Stimulated activated CD4-positive, alpha-beta T cell treated with anti-CD3 and anti-CD28 coated beads, Interleukin-12 subunit alpha, Interleukin-12 subunit beta, amount 100 ng/mL, for 24 hours (primary cell): ENCODE data around the gene KCNQ2.

Experiments
- DNase-seq, 2 experiments: peaks; one replicate each; pipeline ENCODE4 v3.0.0-alpha.2; 2020; ENCODE audit warnings: low read depth in 2 of 2

The KCNQ2 gene

DNA sequence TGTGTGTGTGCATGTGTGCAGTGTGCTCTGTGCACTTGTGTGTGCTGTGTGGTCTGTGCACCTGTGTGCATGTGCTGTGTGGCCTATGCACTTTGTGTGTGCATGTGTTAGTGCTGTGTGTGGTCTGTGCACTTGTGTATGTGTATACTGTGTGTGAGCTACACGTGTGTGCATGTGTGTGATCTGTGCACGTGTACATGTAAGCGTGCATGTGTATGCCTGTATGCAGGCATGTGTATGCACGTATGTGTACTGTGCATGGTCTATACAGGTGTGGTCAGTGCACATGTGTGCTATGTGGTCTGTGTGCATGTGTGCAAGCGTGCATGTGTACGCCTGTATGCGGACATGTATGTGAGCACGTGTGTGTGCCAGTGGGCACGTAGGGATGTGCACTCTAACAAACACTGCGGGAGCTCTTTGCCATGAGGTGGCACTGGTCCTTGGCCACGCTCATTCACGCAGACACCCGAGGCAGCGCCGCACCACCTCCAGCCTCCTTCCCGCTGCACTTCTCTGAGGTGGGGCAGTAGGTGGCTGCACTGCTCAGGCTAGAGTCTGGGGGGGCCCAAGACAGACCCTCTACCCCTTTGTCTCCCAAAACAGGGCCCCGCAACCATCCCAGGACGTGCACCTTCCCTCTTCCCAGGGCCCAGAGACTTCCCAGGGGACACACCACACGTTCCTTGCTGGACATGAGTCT is 68.9 kb downstream of the KCNQ2 start:
- no peak for DNase-seq

DNA sequence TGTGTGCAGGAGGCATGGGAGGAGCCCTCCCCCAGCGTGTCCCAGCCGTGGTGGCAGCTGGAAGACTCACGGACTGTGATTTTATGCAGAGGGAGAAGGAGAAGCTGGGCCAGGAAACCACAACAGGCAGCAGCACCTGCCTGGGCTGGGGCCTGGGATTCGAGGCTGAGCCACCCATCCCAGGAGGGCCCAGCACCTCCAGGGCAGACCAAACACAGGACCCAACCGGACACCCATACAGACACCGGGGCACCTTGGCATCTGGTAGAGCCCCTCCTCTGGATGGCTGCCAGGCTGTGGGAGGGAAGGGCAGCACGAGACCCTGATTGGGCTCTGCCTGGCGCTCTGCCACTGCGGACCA is 69.6 kb downstream of the KCNQ2 start:
- no peak for DNase-seq

DNA sequence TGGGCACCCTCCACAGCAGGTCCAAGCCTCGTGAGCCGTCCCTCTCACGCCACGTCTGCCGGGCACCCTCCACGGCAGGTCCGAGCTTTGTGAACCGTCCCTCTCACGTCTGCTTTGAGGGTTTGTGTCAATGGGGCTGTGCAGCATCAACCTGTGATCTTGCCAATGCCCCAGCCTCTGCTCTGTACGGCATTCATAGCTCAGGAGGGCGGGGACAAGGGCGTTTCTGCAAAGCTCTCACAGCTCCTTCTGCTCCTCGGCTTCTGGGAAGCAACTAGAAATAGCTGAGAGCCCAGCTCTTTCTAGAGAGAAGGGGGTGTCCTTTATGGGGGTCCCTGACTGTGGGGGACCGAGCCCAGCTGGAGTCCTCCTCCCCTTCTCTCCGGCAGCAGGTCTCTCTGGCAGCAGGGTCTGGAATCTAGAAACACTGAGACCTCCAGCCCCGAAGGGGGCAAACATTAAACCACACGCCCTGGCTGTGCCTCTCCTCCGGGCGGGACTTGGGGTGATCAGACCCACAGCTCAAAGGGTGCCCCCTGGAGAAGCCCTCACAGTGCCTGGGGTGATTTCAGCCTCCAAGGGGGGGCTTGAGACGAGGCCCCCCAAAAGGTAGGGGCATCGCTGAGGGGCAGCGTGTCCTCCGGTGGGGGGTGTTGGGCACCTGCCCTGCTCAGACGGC is 70.1 kb downstream of the KCNQ2 start:
- DNase-seq: no peak

DNA sequence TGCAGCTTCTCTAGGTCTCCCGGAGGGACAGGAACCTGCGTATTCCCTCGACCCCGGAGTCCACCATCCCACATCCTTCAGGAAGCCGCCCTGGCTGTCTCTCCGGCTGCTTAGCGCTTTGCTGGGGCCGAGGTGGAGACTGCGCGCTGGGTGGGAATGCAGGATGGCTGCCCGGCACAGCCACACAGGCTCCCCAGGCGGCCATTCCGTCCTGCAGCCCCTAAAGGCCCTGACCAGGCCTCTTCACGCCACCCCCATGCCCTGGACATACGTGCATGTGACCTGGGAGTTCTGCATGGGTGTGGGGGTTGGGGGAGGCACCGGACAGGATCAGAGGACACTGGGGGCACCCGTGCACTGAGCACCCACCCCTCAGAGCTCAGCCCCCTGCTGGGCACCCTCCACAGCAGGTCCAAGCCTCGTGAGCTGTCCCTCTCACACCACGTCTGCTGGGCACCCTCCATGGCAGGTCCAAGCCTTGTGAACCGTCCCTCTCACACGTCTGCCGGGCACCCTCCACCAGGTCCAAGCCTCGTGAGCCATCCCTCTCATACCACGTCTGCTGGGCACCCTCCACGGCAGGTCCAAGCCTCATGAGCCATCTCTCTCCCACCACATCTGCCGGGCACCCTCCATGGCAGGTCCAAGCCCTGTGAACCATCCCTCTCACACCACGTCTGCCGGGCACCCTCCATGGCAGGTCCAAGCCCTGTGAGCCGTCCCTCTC is 70.9 kb downstream of the KCNQ2 start:
- DNase-seq: no peak

DNA sequence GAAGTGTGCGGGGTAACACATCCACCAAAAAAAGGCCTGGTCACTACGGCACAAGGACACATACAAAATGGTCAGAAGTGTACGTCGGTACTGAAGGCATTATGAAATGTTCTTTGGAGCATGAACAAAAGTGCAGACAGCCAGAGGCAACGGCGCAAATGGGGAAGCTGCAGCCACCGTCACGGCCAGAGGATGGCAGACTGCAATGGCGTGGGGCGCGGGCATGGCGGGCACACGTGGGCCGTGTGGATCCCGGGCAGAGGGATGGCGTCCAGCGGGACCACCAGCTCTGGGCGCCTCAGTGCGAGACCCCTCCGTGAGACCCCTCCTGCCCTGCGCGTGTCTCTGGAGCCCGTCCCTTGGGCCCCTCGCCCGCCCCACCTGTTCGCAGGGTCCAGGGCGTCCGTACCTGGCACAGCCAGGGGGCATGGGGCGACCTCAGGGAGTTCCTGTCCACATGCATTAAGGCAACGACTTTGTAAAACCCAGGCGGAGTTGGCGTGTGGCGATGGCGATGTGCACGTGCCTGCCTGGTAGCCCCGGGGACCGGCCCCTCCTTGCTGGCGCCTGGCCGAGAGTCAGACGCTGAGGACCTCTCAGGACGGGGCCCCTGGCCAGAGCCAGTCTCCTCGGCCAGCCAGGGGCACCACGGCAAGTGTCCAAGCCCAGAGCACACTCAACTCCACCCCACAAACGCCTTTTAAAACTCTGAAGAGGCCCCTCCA is 71.8 kb downstream of the KCNQ2 start:
- DNase-seq: no peak

- no peak for DNase-seq
Observed at GRCh38 chr20:63399596-63400375, 72.7 kb downstream of the KCNQ2 start.

DNA sequence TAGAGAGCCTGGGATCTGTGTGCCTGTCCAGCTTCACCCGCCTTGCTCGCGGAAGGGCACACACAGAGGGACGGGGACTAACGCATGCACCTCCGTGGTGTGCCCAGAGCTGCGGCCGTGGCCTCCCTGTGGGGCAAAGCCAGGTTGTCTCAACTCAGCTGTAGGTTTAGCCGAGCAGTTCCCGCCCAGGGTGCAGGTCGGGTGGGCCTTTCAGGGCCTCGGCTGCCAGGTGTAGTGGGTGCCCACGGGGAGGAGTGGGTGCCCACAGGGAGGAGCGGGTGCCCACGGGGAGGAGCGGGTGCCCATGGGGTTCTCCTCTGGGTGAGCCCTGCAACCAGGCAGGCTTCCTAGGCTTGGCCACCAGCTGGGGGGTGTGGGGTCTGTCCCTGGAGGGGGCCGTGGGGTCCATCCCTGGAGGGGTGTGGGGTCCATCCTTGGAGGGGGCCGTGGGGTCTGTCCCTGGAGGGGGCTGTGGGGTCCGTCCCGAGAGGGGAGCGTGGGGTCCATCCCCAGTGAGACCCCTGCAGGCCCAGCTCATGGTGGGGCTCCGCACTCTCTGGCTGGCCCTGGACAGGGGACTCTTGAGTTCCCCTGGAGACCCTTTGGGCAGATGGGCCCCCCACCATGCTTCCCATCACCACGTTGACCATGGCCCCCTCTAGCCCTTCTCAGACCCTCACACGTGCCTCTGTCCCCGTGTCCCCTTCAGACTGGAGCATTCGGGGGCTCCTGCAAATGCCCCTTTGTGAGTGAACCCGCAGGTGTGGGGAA is 73.5 kb downstream of the KCNQ2 start:
- no peak for DNase-seq

- DNase-seq: no peak
Observed at GRCh38 chr20:63397946-63398450, 74.5 kb downstream of the KCNQ2 start.

DNA sequence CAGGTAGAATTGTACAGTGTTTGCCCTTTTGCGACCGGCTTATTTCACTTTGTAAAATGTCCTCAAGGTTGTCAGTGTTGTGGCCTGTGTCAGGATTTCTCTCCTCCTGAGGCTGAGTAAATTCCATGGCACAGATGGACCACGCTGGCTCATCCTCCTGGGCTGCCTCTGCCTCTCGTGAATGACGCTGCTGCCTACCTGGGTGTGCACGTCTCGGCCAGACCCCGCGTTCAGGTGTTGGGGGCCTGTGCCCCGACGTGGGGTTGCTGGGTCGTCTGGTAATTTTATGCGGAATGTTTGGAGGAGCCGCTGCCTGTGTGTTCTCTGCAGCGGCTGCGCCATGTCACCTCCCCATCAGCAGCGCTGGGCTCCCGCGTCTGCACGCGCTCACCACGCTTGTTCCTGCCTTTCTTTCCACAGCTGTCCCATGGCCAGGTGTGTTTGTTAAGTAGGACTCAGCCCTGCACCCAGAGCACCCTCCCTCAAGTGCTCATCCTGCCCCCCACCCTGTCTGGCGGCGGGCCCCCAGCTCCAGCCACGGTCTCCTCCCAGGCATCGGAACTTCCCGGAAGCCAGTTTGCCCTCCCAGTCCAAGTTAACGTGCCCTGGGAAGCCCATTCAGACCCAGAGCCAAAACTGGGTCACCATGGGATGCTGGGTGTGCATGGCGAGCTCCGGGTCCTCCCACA is 75.2 kb downstream of the KCNQ2 start:
- no peak for DNase-seq

GRCh38 chr20:63396300-63396699 is 76.2 kb downstream of the KCNQ2 start:
- DNase-seq: no peak

GRCh38 chr20:63395723-63396122 is 76.7 kb downstream of the KCNQ2 start:
- no peak for DNase-seq

DNA sequence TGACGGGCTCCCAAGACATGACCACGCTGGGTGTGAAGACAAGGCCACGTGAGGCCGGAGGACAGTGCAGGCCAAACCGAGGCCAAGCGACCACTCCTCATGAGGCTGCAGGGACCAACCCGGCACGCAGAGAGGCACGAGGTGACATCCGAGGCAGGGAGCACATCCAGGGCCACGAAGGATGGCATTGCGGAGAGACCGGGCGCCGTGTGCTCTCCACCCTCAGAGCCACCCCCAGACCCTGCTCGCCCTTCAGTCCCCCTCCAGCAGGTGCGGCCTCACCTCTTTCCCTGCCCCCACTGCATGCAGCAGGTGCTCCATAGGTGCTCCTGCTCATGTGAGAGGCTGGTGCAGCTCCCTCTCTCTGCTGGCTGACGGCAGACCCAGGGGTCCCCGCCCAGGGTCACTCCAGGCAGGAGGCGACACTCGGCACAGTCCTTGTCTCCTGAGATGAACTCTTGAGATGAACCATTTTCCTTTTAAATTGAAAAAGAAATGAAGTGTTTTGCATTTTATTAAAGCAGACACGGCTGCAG is 77.5 kb downstream of the KCNQ2 start:
- no peak for DNase-seq

DNA sequence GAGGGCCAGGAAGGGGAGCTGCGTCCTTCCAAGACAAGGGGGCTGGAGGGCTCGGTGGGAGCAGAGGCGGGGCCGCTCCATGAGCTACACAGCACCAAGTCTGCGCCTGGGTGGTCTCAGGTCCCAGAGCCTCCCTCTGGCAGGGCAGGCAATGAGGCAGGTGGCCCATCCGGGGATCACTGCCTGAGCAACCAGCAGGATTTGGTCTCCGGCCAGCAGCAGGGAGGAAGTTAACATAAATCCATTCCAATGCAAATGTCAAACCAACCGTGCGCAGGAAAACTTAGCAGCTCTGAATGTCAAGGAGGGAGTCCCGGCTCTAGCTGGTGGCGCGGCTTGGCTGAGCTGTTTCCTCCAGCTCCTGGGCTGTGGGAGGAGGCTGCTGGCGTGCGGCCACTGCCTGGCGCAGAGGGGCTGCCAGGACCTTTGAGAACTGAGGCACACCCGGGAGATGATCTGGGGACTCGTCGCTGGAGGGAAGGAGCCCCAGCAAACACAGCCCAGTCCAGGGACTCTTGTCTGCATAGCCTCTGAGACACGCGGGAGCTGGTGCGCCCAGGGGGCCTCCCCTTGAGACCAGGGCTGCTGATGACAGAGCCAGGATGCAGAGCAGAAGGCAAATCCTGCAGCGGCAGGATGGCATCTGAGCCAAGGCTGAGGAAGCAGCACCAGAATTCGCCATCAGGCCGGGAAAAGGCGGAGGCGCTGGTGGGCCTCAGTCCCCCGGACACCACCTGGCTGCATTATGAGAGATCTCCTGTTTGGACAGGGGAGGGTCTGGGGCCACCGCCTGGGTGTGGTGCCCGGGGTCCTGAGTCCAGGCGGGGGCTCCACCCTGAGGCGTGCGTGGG is 78.2 kb downstream of the KCNQ2 start:
- DNase-seq: no peak

DNA sequence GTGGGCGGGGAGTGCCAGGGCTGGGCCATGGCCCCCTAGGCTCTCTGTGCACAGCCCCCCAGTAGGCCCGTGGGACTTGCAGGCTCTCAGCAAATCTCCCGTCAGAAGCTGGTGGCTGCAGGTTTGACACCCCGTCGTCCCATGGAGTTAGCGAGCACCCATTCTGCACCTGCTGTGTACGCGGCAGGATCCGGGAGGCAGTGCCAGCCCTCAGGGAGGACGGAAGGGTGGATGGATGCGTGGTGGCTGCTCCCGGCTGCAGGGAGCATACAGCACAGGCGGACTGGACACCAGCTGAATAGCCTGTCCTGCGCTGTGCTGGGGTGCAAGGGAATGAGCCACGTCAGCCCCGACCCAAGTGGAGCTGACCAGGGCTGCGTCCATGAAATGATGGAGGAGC is 78.9 kb downstream of the KCNQ2 start:
- DNase-seq: no peak

- no peak for DNase-seq
Observed at GRCh38 chr20:63392465-63393365, 79.7 kb downstream of the KCNQ2 start.

DNA sequence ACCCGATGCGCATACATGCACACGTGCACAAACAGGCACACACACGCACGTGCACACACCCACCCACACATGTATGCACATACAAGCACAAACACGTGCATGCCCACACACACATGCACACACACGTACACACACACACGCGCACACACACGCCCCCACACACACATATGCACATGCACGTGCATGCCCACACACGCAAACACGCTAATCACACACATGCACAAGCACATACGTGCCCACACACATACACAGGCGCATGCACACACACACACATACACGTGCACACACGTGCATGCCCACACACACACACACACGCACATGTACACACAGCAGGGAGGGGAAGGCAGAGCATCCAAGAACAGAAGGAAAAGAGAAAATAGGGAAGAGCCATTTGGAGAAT is 84.5 kb downstream of the KCNQ2 start:
- DNase-seq: no peak

GRCh38 chr20:63387393-63387792 is 85.1 kb downstream of the KCNQ2 start:
- no peak for DNase-seq

DNA sequence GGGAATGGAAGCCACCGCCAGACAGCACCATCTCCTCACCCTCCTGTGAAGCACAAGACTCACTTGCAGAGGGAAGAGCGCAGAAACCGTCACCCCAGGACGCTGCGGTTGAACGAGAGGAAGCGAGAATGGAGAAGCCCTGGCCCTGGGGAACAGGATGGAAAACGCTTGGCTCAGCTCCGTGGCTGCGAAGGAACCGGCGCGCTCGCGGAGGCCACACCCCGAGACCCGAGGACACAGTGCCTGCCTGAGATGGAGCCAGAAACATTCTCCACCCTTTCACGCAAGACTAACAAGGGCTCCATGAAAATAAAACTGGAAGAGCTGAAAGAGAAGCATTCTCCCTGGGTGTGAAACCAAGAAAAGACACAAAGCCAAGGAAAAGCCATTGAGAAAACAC is 86.0 kb downstream of the KCNQ2 start:
- no peak for DNase-seq
